ENCODE data around the gene HUNK.
"Not testable (repeated sequence)": the region's sequence is repeated elsewhere in the genome, so short reads cannot be mapped to it uniquely, and the experiment has no call there.

Gene HUNK

GRCh38 chr21:31872452-31873274, at the start of gene HUNK:
TSS of gene HUNK (plus strand) at chr21:31873020. CDS start at chr21:31873675, 655 bp downstream.
- no peak for DNase-seq

GRCh38 chr21:31829736-31830472, 42.9 kb upstream of the HUNK start:
- DNase-seq = no peak

- DNase-seq = no peak
These were observed 42.1 kb upstream of the HUNK start for GRCh38 chr21:31830701-31831100.

GRCh38 chr21:31837041-31837440, 35.8 kb upstream of the HUNK start:
- DNase-seq = no peak

- no peak for DNase-seq
These were observed 35.0 kb upstream of the HUNK start for GRCh38 chr21:31837618-31838390.

- no peak for DNase-seq
These were observed 34.0 kb upstream of the HUNK start for GRCh38 chr21:31838586-31839355.

GRCh38 chr21:31844206-31844605, 28.6 kb upstream of the HUNK start:
- no peak for DNase-seq

- no peak for DNase-seq
These were observed 27.6 kb upstream of the HUNK start for GRCh38 chr21:31845151-31845729.

GRCh38 chr21:31846690-31847089, 26.1 kb upstream of the HUNK start:
- DNase-seq = no peak

GRCh38 chr21:31847761-31848160, 25.1 kb upstream of the HUNK start:
- no peak for DNase-seq

- no peak for DNase-seq
These were observed 24.4 kb upstream of the HUNK start for GRCh38 chr21:31848326-31848985.

GRCh38 chr21:31850886-31851285, 21.9 kb upstream of the HUNK start:
- DNase-seq = no peak

GRCh38 chr21:31855180-31855579, 17.6 kb upstream of the HUNK start:
- no peak for DNase-seq

- DNase-seq = no peak
These were observed 15.7 kb upstream of the HUNK start for GRCh38 chr21:31857096-31857495.

- not testable (repeated sequence) for DNase-seq
These were observed 15.2 kb upstream of the HUNK start for GRCh38 chr21:31857631-31858030.

GRCh38 chr21:31860851-31861250, 12.0 kb upstream of the HUNK start:
- no peak for DNase-seq

GRCh38 chr21:31862078-31862477, 10.7 kb upstream of the HUNK start:
- DNase-seq = no peak

- DNase-seq = no peak
These were observed 7.3 kb upstream of the HUNK start for GRCh38 chr21:31865429-31865970.

- DNase-seq = peak; percentile 15 to 27
These were observed 6.7 kb upstream of the HUNK start for GRCh38 chr21:31866077-31866511.

- DNase-seq = no peak
These were observed 3.1 kb upstream of the HUNK start for GRCh38 chr21:31869750-31870149.

- DNase-seq = no peak
These were observed 2.2 kb upstream of the HUNK start for GRCh38 chr21:31870472-31871193.
